ENCODE measurements around the gene PAQR3.
"Not testable (repeated sequence)": the region's sequence is repeated elsewhere in the genome, so short reads cannot be mapped to it uniquely, and the experiment has no call there.

Gene PAQR3

GRCh38 chr4:78910612-78911011, 28.6 kb downstream of the PAQR3 start:
- no peak overlapping the region for H3K9ac ChIP-seq (ENCODE audit: low read depth, low read length)
- no peaks in the 10 kb centered on the region for H4K20me1 ChIP-seq (ENCODE audit: insufficient read depth, low read length)
- H3K36me3 ChIP-seq (ENCODE audit: insufficient read depth, low read length), result peaks cover 33% of the 10 kb centered on the region; the same call in 1 of the 2 replicates
- no peaks in the 10 kb centered on the region for H3K9me3 ChIP-seq (ENCODE audit: insufficient read depth, low read length, severe bottlenecking)
- no peak for ATAC-seq (ENCODE audit: insufficient read depth, low read depth)
- TF ChIP-seq EZH2 (IDR thresholded peaks at IDR 0.05; ENCODE audit: borderline replicate concordance, low read depth, low read length, severe bottlenecking) (no peak), CTCF (IDR thresholded peaks at IDR 0.05; ENCODE audit: borderline replicate concordance, extremely low read depth, low read length, poor library complexity, severe bottlenecking) (no peak)
- H3K27ac ChIP-seq (ENCODE audit: low read length), result no peak overlapping the region
- H3K27me3 ChIP-seq (ENCODE audit: insufficient read depth, low read length, poor library complexity), result no peaks in the 10 kb centered on the region
- H3K4me2 ChIP-seq (ENCODE audit: insufficient read depth, low read length), result no peak overlapping the region
- no peaks in the 10 kb centered on the region for H3K79me2 ChIP-seq (ENCODE audit: insufficient read depth, low read length)
- no peaks in the 10 kb centered on the region for H3K4me1 ChIP-seq (ENCODE audit: insufficient read depth, low read length)
- no peak overlapping the region for H3K4me3 ChIP-seq (ENCODE audit: low read depth in 1 of 2, low read length in 2 of 2)
- no peak overlapping the region for H2AFZ ChIP-seq (ENCODE audit: low read depth, low read length)
- no peak for DNase-seq

GRCh38 chr4:78908974-78909373, 30.3 kb downstream of the PAQR3 start:
- H3K36me3 ChIP-seq (ENCODE audit: insufficient read depth, low read length), result peaks cover 19% of the 10 kb centered on the region; the same call in 1 of the 2 replicates
- not testable (repeated sequence) for H3K4me3 ChIP-seq (ENCODE audit: low read depth in 1 of 2, low read length in 2 of 2); H3K79me2 ChIP-seq (ENCODE audit: insufficient read depth, low read length); H3K27me3 ChIP-seq (ENCODE audit: insufficient read depth, low read length, poor library complexity); H3K27ac ChIP-seq (ENCODE audit: low read length); ATAC-seq (ENCODE audit: insufficient read depth, low read depth); H3K9me3 ChIP-seq (ENCODE audit: insufficient read depth, low read length, severe bottlenecking); H3K4me2 ChIP-seq (ENCODE audit: insufficient read depth, low read length); DNase-seq; H2AFZ ChIP-seq (ENCODE audit: low read depth, low read length); H4K20me1 ChIP-seq (ENCODE audit: insufficient read depth, low read length); H3K9ac ChIP-seq (ENCODE audit: low read depth, low read length); H3K4me1 ChIP-seq (ENCODE audit: insufficient read depth, low read length)

GRCh38 chr4:78907638-78908037, 31.6 kb downstream of the PAQR3 start:
- TF ChIP-seq CTCF (IDR thresholded peaks at IDR 0.05; ENCODE audit: borderline replicate concordance, extremely low read depth, low read length, poor library complexity, severe bottlenecking), result no peak
- TF ChIP-seq EZH2 (IDR thresholded peaks at IDR 0.05; ENCODE audit: borderline replicate concordance, low read depth, low read length, severe bottlenecking), result no peak
- Histone ChIP-seq H3K79me2 (ENCODE audit: insufficient read depth, low read length) (no peaks in the 10 kb centered on the region), H3K36me3 (ENCODE audit: insufficient read depth, low read length) (peaks cover 19% of the 10 kb centered on the region; the same call in 1 of the 2 replicates), H3K27ac (ENCODE audit: low read length) (no peak overlapping the region), H3K4me1 (ENCODE audit: insufficient read depth, low read length) (no peaks in the 10 kb centered on the region), H4K20me1 (ENCODE audit: insufficient read depth, low read length) (no peaks in the 10 kb centered on the region), H2AFZ (ENCODE audit: low read depth, low read length) (no peak overlapping the region), H3K9me3 (ENCODE audit: insufficient read depth, low read length, severe bottlenecking) (no peaks in the 10 kb centered on the region), H3K27me3 (ENCODE audit: insufficient read depth, low read length, poor library complexity) (no peaks in the 10 kb centered on the region), H3K4me3 (ENCODE audit: low read depth in 1 of 2, low read length in 2 of 2) (no peak overlapping the region), H3K4me2 (ENCODE audit: insufficient read depth, low read length) (no peak overlapping the region), H3K9ac (ENCODE audit: low read depth, low read length) (no peak overlapping the region)
- ATAC-seq (ENCODE audit: insufficient read depth, low read depth), result no peak
- DNase-seq, result no peak

GRCh38 chr4:78904143-78904542, 35.1 kb downstream of the PAQR3 start:
- ATAC-seq (ENCODE audit: insufficient read depth, low read depth) (no peak), DNase-seq (no peak)
- no peaks in the 10 kb centered on the region for H4K20me1 ChIP-seq (ENCODE audit: insufficient read depth, low read length)
- no peak overlapping the region for H3K4me3 ChIP-seq (ENCODE audit: low read depth in 1 of 2, low read length in 2 of 2)
- H3K79me2 ChIP-seq (ENCODE audit: insufficient read depth, low read length), result no peaks in the 10 kb centered on the region
- TF ChIP-seq EZH2 (IDR thresholded peaks at IDR 0.05; ENCODE audit: borderline replicate concordance, low read depth, low read length, severe bottlenecking) (no peak), CTCF (IDR thresholded peaks at IDR 0.05; ENCODE audit: borderline replicate concordance, extremely low read depth, low read length, poor library complexity, severe bottlenecking) (no peak)
- no peaks in the 10 kb centered on the region for H3K9me3 ChIP-seq (ENCODE audit: insufficient read depth, low read length, severe bottlenecking)
- H3K36me3 ChIP-seq (ENCODE audit: insufficient read depth, low read length), result peaks cover 3% of the 10 kb centered on the region; the same call in 1 of the 2 replicates
- no peaks in the 10 kb centered on the region for H3K4me1 ChIP-seq (ENCODE audit: insufficient read depth, low read length)
- no peak overlapping the region for H3K4me2 ChIP-seq (ENCODE audit: insufficient read depth, low read length)
- no peak overlapping the region for H2AFZ ChIP-seq (ENCODE audit: low read depth, low read length)
- H3K27me3 ChIP-seq (ENCODE audit: insufficient read depth, low read length, poor library complexity), result no peaks in the 10 kb centered on the region
- H3K27ac ChIP-seq (ENCODE audit: low read length), result no peak overlapping the region
- no peak overlapping the region for H3K9ac ChIP-seq (ENCODE audit: low read depth, low read length)
